HL-60 (cell line): ENCODE measurements around the gene GABBR2.

Source experiments
- GABPA ChIP-seq: IDR thresholded peaks from 2 replicates; pipeline ENCODE4 v1.6.1; 2012; ENCODE audit warnings: low read depth
- POLR2AphosphoS5 ChIP-seq: IDR thresholded peaks from 2 replicates; pipeline ENCODE4 v1.6.1; 2012; ENCODE audit warnings: low read depth
- SPI1 ChIP-seq: IDR thresholded peaks from 2 replicates; pipeline ENCODE4 v1.6.1; 2012; ENCODE audit warnings: low read depth, mild to moderate bottlenecking, borderline replicate concordance
- TF ChIP-seq, protein P1 (sequence below): IDR thresholded peaks from one replicate; pipeline ENCODE4 v1.5.1; 2011; ENCODE audit warnings: low read length, control low read depth, inconsistent platforms; ENCODE audit not compliant: insufficient read depth
- TF ChIP-seq, protein P2 (sequence below): IDR thresholded peaks from 2 replicates; pipeline ENCODE4 v1.6.1; 2012; ENCODE audit warnings: low read depth; ENCODE audit not compliant: insufficient replicate concordance

- TF ChIP-seq, protein P1, sequence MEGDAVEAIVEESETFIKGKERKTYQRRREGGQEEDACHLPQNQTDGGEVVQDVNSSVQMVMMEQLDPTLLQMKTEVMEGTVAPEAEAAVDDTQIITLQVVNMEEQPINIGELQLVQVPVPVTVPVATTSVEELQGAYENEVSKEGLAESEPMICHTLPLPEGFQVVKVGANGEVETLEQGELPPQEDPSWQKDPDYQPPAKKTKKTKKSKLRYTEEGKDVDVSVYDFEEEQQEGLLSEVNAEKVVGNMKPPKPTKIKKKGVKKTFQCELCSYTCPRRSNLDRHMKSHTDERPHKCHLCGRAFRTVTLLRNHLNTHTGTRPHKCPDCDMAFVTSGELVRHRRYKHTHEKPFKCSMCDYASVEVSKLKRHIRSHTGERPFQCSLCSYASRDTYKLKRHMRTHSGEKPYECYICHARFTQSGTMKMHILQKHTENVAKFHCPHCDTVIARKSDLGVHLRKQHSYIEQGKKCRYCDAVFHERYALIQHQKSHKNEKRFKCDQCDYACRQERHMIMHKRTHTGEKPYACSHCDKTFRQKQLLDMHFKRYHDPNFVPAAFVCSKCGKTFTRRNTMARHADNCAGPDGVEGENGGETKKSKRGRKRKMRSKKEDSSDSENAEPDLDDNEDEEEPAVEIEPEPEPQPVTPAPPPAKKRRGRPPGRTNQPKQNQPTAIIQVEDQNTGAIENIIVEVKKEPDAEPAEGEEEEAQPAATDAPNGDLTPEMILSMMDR: no peak
- no peak for TF ChIP-seq POLR2AphosphoS5
- no peak for TF ChIP-seq SPI1
- TF ChIP-seq GABPA: no peak
- TF ChIP-seq, protein P2, sequence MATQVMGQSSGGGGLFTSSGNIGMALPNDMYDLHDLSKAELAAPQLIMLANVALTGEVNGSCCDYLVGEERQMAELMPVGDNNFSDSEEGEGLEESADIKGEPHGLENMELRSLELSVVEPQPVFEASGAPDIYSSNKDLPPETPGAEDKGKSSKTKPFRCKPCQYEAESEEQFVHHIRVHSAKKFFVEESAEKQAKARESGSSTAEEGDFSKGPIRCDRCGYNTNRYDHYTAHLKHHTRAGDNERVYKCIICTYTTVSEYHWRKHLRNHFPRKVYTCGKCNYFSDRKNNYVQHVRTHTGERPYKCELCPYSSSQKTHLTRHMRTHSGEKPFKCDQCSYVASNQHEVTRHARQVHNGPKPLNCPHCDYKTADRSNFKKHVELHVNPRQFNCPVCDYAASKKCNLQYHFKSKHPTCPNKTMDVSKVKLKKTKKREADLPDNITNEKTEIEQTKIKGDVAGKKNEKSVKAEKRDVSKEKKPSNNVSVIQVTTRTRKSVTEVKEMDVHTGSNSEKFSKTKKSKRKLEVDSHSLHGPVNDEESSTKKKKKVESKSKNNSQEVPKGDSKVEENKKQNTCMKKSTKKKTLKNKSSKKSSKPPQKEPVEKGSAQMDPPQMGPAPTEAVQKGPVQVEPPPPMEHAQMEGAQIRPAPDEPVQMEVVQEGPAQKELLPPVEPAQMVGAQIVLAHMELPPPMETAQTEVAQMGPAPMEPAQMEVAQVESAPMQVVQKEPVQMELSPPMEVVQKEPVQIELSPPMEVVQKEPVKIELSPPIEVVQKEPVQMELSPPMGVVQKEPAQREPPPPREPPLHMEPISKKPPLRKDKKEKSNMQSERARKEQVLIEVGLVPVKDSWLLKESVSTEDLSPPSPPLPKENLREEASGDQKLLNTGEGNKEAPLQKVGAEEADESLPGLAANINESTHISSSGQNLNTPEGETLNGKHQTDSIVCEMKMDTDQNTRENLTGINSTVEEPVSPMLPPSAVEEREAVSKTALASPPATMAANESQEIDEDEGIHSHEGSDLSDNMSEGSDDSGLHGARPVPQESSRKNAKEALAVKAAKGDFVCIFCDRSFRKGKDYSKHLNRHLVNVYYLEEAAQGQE: no peak
These were observed 266.6 kb downstream of the GABBR2 start for GRCh38 chr9:98442114-98442513.
